Activated CD4-positive, alpha-beta T cell treated with anti-CD3 and anti-CD28 coated beads, Interleukin-2, Interleukin-6, amounts not matched to agents 100 ng/mL and 50 ng/mL, durations not matched to agents 16 hours and 8 hours (primary cell): ENCODE data around the gene ITPRID1.
"Not testable (repeated sequence)": the region's sequence is repeated elsewhere in the genome, so short reads cannot be mapped to it uniquely, and the experiment has no call there.

Experiments used
- DNase-seq: peaks from one replicate; pipeline ENCODE4 v3.0.0-alpha.2; 2020

Gene ITPRID1

GRCh38 chr7:31513790-31514189 lies at the start of gene ITPRID1:
Gene ITPRID1, plus strand, starts transcription at chr7:31514090. Its CDS starts 38,935 bp downstream, at chr7:31553025.
- DNase-seq = no peak

GRCh38 chr7:31464601-31465000 lies 49.3 kb upstream of the ITPRID1 start:
- no peak for DNase-seq

GRCh38 chr7:31465285-31465684 lies 48.6 kb upstream of the ITPRID1 start:
- no peak for DNase-seq

- no peak for DNase-seq
Measured at GRCh38 chr7:31466036-31466435, 47.9 kb upstream of the ITPRID1 start.

GRCh38 chr7:31470883-31471282 lies 43.0 kb upstream of the ITPRID1 start:
- DNase-seq = not testable (repeated sequence)

GRCh38 chr7:31475368-31475767 lies 38.5 kb upstream of the ITPRID1 start:
- DNase-seq = no peak

- DNase-seq = no peak
Measured at GRCh38 chr7:31476073-31476745, 37.7 kb upstream of the ITPRID1 start.

- DNase-seq = no peak
Measured at GRCh38 chr7:31476941-31477677, 36.8 kb upstream of the ITPRID1 start.

- no peak for DNase-seq
Measured at GRCh38 chr7:31478018-31478417, 35.9 kb upstream of the ITPRID1 start.

GRCh38 chr7:31478721-31479120 lies 35.2 kb upstream of the ITPRID1 start:
- DNase-seq = no peak

GRCh38 chr7:31487071-31487470 lies 26.8 kb upstream of the ITPRID1 start:
- no peak for DNase-seq

- no peak for DNase-seq
Measured at GRCh38 chr7:31487476-31487875, 26.4 kb upstream of the ITPRID1 start.

- DNase-seq = peak; percentile 73
Measured at GRCh38 chr7:31488562-31489203, 25.2 kb upstream of the ITPRID1 start.

GRCh38 chr7:31490796-31491314 lies 23.0 kb upstream of the ITPRID1 start:
- no peak for DNase-seq

- DNase-seq = no peak
Measured at GRCh38 chr7:31492086-31492485, 21.8 kb upstream of the ITPRID1 start.

- DNase-seq = no peak
Measured at GRCh38 chr7:31493714-31494181, 20.1 kb upstream of the ITPRID1 start.

- no peak for DNase-seq
Measured at GRCh38 chr7:31494421-31494820, 19.5 kb upstream of the ITPRID1 start.

- DNase-seq = no peak
Measured at GRCh38 chr7:31495653-31496052, 18.2 kb upstream of the ITPRID1 start.

- DNase-seq = no peak
Measured at GRCh38 chr7:31497516-31497915, 16.4 kb upstream of the ITPRID1 start.

GRCh38 chr7:31500656-31501055 lies 13.2 kb upstream of the ITPRID1 start:
- DNase-seq = no peak

- DNase-seq = no peak
Measured at GRCh38 chr7:31508823-31509222, 5.1 kb upstream of the ITPRID1 start.

- no peak for DNase-seq
Measured at GRCh38 chr7:31512166-31512565, 1.7 kb upstream of the ITPRID1 start.

GRCh38 chr7:31516680-31517502 lies 3.0 kb downstream of the ITPRID1 start:
- DNase-seq = no peak
